ENCODE results near the gene MOB2. TPM values are rescaled to one million over a fixed set of nuclear protein-coding genes. Genes with fewer than 3 reads are reported as not detected.

Gene MOB2
- total and polyA plus RNA-seq, 4 donors = 8.3 to 18.5 (median 14.8) TPM

DNA sequence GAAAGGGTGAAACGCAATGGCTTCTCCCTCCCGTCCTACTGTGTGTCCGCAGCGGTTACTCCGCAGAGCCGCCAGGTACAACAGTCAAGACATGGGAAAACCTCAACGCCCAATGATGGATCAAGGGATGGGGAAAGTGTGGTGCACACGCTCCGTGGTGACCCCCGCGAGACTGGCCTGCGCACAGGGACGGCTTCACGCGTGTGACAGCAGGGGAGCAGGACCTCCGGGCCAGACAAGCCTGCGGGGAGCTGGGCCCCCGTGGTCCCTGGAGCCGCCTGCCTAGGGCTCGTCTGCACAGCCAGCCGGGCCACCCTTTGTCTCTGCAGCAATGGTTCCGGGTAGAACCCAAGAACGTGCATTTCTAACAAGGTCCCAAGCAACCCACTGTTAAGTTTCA, 31.7 kb upstream of the MOB2 start (continued):
- TF ChIP-seq, protein P1, sequence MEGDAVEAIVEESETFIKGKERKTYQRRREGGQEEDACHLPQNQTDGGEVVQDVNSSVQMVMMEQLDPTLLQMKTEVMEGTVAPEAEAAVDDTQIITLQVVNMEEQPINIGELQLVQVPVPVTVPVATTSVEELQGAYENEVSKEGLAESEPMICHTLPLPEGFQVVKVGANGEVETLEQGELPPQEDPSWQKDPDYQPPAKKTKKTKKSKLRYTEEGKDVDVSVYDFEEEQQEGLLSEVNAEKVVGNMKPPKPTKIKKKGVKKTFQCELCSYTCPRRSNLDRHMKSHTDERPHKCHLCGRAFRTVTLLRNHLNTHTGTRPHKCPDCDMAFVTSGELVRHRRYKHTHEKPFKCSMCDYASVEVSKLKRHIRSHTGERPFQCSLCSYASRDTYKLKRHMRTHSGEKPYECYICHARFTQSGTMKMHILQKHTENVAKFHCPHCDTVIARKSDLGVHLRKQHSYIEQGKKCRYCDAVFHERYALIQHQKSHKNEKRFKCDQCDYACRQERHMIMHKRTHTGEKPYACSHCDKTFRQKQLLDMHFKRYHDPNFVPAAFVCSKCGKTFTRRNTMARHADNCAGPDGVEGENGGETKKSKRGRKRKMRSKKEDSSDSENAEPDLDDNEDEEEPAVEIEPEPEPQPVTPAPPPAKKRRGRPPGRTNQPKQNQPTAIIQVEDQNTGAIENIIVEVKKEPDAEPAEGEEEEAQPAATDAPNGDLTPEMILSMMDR (IDR thresholded peaks at IDR 0.05; ENCODE audit: low read depth, low read length, missing input control) = no peak
- TF ChIP-seq JUND (IDR thresholded peaks at IDR 0.05) (no peak), NR2F2 (IDR thresholded peaks at IDR 0.05) (no peak)
- TF ChIP-seq, protein P2, sequence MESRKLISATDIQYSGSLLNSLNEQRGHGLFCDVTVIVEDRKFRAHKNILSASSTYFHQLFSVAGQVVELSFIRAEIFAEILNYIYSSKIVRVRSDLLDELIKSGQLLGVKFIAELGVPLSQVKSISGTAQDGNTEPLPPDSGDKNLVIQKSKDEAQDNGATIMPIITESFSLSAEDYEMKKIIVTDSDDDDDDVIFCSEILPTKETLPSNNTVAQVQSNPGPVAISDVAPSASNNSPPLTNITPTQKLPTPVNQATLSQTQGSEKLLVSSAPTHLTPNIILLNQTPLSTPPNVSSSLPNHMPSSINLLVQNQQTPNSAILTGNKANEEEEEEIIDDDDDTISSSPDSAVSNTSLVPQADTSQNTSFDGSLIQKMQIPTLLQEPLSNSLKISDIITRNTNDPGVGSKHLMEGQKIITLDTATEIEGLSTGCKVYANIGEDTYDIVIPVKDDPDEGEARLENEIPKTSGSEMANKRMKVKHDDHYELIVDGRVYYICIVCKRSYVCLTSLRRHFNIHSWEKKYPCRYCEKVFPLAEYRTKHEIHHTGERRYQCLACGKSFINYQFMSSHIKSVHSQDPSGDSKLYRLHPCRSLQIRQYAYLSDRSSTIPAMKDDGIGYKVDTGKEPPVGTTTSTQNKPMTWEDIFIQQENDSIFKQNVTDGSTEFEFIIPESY (IDR thresholded peaks at IDR 0.05) = no peak
- TF ChIP-seq, protein P3, sequence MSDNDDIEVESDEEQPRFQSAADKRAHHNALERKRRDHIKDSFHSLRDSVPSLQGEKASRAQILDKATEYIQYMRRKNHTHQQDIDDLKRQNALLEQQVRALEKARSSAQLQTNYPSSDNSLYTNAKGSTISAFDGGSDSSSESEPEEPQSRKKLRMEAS (IDR thresholded peaks at IDR 0.05) = no peak

DNA sequence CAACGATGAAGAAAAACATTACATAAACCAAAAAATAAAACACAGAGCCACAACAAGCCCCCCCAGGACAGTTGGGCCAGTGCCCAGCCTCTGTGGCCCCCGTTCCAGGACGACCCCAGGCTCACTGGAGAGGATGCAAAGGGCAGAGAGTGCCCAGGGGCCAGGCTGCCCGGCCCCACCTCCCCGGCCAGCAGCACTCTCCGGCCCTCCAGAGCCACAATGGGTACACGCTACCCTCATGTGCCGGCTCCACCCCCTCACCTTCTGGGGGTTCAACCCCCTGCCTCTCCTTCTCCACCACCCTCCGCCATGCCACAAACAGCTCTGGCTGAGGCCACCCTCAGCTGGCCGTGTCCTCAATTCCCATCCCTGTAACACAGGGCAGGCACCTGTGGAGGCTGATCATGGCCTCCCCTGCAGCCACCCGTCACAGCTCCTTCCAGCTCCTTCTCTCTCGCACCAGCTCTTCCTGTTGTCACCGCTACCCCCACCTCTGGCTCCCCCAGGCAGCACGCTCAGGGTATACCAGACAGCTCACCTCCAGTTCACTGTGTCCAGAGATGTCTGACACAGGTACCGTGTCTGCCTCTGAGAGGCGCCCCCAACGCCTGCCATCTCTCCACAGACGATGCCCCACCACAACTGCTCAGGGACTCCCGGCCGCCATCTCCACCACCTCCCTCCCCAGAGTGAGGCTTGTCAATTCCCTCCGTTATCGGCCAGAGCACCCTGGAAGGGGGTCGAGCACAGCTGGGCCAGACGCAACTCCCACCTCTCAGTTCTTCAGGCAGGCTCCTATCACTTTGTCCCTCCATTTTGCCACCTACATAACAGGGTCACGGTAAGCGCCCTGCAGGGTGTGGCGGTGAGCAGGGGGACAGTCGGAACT, 30.8 kb upstream of the MOB2 start:
- H3K4me3 ChIP-seq (ENCODE audit: low read depth in 1 of 3, low read length in 3 of 3) = no peak overlapping the region
- no peak overlapping the region for H3K9ac ChIP-seq (ENCODE audit: low read depth in 1 of 2, low read length in 2 of 2)
- no peaks in the 10 kb centered on the region for H3K27me3 ChIP-seq (ENCODE audit: control insufficient read depth in 4 of 4, insufficient read depth in 4 of 4, low read length in 3 of 4)
- TF ChIP-seq NR2F2 (IDR thresholded peaks at IDR 0.05) = no peak
- TF ChIP-seq GABPA (IDR thresholded peaks at IDR 0.05 in 1 of 2, conservative IDR thresholded peaks at IDR 0.05 in 1 of 2) = no peak
- no peak for TF ChIP-seq YY1 (IDR thresholded peaks at IDR 0.05)
- TF ChIP-seq FOXA2 (IDR thresholded peaks at IDR 0.05) = no peak
- TF ChIP-seq, protein P1 (IDR thresholded peaks at IDR 0.05; ENCODE audit: low read depth, low read length, missing input control) = no peak
- no peak for TF ChIP-seq FOXA1 (IDR thresholded peaks at IDR 0.05)
- TF ChIP-seq, protein P4, sequence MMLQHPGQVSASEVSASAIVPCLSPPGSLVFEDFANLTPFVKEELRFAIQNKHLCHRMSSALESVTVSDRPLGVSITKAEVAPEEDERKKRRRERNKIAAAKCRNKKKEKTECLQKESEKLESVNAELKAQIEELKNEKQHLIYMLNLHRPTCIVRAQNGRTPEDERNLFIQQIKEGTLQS (IDR thresholded peaks at IDR 0.05) = no peak
- no peak for TF ChIP-seq RAD21 (IDR thresholded peaks at IDR 0.05)
- no peak for TF ChIP-seq HNF4G (IDR thresholded peaks at IDR 0.05)
- TF ChIP-seq RXRA (IDR thresholded peaks at IDR 0.05) = no peak
- TF ChIP-seq, protein P5, sequence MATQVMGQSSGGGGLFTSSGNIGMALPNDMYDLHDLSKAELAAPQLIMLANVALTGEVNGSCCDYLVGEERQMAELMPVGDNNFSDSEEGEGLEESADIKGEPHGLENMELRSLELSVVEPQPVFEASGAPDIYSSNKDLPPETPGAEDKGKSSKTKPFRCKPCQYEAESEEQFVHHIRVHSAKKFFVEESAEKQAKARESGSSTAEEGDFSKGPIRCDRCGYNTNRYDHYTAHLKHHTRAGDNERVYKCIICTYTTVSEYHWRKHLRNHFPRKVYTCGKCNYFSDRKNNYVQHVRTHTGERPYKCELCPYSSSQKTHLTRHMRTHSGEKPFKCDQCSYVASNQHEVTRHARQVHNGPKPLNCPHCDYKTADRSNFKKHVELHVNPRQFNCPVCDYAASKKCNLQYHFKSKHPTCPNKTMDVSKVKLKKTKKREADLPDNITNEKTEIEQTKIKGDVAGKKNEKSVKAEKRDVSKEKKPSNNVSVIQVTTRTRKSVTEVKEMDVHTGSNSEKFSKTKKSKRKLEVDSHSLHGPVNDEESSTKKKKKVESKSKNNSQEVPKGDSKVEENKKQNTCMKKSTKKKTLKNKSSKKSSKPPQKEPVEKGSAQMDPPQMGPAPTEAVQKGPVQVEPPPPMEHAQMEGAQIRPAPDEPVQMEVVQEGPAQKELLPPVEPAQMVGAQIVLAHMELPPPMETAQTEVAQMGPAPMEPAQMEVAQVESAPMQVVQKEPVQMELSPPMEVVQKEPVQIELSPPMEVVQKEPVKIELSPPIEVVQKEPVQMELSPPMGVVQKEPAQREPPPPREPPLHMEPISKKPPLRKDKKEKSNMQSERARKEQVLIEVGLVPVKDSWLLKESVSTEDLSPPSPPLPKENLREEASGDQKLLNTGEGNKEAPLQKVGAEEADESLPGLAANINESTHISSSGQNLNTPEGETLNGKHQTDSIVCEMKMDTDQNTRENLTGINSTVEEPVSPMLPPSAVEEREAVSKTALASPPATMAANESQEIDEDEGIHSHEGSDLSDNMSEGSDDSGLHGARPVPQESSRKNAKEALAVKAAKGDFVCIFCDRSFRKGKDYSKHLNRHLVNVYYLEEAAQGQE (IDR thresholded peaks at IDR 0.05) = no peak
- no peak for TF ChIP-seq SP1 (IDR thresholded peaks at IDR 0.05)
- WGBS = 92% methylated on average over 28 of the region's 28 CpGs
- H3K27ac ChIP-seq (ENCODE audit: low read depth in 1 of 2, low read length in 2 of 2) = no peak overlapping the region
- no peaks in the 10 kb centered on the region for H3K9me3 ChIP-seq (ENCODE audit: control insufficient read depth in 4 of 4, low read length in 3 of 4)
- H3K4me1 ChIP-seq (ENCODE audit: control insufficient read depth in 4 of 4, insufficient read depth in 4 of 4, low read length in 3 of 4) = peaks cover 2 to 18% (median 7%) of the 10 kb centered on the region in 4 donors
- no peak for DNase-seq (ENCODE audit: low spot score)
- H3K36me3 ChIP-seq (ENCODE audit: control insufficient read depth in 4 of 4, insufficient read depth in 3 of 4, low read depth in 1 of 4, low read length in 3 of 4) = no peaks in the 10 kb centered on the region

Measured in liver (tissue), 9 donors.